Suppressor macrophage treated with lipopolysaccharide for 4 hours (primary cell): Measurements from ENCODE around the gene TPO.
"Not testable (repeated sequence)": the region's sequence is repeated elsewhere in the genome, so short reads cannot be mapped to it uniquely, and the experiment has no call there.

Source experiments
- DNase-seq: peaks from one replicate; pipeline ENCODE4 v3.0.0-alpha.2; 2020

TPO gene

GRCh38 chr2:1486670-1487069 is 73.4 kb downstream of the TPO start:
- no peak for DNase-seq

- DNase-seq: no peak
Measured at GRCh38 chr2:1487758-1488157, 74.5 kb downstream of the TPO start.

DNA sequence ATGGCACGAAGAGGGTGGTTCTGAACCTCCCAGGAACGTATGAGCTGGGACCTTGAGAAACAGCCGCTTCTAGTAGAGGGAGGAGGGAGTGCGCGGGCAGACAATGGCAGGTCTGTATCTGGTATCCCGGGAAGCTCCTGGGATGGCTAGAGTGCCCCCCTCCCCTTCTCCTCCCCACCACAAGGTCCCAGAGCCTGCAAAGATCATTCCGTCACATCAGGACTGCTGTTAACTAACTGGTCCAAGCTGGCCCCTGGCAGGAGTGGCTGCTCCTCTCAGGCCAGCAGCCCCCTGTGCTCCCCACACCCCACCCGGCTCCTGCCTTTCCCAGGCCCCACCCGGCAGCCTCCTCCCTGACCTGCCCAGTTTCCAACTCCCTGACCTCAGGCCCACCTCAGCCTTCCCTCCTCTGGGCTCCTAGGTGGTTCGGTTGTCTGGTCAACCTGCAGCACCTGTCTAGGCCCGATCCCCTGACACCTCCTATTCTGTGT is 75.0 kb downstream of the TPO start:
- DNase-seq: no peak

- no peak for DNase-seq
Measured at GRCh38 chr2:1488851-1489250, 75.6 kb downstream of the TPO start.

- no peak for DNase-seq
Measured at GRCh38 chr2:1489486-1489885, 76.2 kb downstream of the TPO start.

DNA sequence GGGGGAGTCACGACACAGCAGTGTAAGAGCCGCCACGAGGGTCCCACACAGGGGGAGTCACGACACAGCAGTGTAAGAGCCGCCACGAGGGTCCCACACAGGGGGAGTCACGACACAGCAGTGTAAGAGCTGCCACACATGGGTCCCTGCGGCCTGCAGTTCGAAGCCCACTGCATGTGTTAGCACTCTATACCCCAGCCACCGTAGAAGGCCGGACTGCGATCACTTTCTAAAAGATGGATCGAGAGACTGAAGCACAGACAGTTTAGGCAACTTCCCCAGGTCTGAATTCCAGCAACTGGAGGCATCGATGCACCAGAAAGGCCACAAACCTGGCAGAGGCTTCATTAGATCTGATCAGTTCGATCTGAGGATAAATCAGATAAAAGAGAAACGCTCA is 77.1 kb downstream of the TPO start:
- not testable (repeated sequence) for DNase-seq

- DNase-seq: no peak
Measured at GRCh38 chr2:1491751-1492150, 78.5 kb downstream of the TPO start.

DNA sequence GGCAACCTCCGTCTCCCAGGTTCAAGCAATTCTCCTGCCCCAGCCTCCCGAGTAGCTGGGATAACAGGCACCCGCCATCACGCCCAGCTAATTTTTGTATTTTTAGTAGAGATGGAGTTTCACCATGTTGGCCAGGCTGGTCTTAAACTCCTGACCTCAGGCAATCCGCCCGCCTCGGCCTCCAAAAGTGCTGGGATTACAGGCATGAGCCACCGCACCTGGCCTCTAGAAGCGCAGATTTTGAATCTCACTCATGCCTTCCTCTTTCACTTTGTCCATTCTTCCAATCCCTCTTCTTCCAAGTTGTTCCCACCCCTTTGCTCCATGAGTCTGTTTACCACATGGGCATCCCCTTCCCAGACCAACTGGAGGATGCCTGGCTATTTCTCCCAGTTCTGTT is 79.0 kb downstream of the TPO start:
- not testable (repeated sequence) for DNase-seq

DNA sequence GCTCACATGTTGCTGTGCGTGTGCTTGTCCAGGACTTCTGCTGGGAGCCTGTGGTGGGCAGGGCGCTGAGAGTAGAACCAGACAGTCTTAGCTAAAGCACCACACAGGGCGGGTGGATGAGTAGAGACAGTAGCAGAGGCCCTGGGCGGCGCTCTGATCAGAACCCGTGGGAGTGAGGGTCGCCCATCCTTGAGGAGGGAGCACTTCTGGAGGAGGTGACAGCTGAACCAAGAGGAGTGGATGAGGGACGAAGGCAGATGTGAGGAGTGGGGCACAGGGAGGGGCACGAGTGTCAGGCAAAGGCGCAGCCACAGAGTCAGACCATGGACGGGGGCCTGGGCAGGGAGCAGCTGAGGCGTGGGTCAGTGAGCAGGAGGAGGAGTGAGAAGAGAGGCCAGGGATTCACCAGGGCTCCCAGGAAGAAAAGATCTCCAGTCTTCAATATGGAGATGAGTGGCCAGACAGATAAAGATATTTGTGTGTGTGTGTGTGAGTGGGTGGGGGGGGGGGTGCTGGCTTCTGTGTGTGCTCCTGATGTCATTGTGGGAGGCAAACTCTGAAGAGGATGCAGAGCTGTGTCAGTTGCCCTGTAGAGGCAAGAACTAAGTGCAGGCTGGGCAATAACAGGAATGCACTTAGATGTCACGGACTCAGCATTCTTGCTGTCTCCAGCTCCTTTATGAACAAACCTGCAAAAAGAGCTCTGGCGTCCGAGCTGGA is 79.6 kb downstream of the TPO start:
- DNase-seq: no peak

- no peak for DNase-seq
Measured at GRCh38 chr2:1493431-1494126, 80.3 kb downstream of the TPO start.

- no peak for DNase-seq
Measured at GRCh38 chr2:1494257-1494656, 81.0 kb downstream of the TPO start.

- DNase-seq: no peak
Measured at GRCh38 chr2:1494906-1495305, 81.6 kb downstream of the TPO start.

DNA sequence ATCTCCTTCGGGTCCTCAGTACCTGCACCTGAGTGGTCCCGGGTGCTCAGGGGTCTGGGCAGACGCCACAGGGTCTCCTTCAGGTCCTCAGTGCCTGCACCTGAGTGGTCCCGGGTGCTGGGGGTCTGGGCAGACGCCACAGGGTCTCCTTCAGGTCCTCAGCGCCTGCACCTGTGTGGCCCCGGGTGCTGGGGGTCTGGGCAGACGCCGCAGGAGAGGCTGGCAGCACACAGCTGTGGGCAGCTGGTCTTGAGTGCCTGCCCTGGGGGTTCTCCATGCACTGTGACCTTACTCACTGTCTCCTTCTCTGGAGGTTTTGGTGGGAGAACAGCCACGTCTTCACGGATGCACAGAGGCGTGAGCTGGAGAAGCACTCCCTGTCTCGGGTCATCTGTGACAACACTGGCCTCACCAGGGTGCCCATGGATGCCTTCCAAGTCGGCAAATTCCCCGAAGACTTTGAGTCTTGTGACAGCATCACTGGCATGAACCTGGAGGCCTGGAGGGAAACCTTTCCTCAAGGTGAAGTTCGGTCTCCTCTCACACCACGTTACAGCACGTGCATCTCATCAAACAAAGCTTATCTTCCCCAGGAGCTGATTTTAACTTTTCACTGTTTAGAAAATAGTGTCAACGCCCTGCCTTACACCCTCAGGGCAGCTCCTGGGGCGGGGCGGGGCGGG is 82.6 kb downstream of the TPO start:
- no peak for DNase-seq

- no peak for DNase-seq
Measured at GRCh38 chr2:1496359-1496821, 83.1 kb downstream of the TPO start.

DNA sequence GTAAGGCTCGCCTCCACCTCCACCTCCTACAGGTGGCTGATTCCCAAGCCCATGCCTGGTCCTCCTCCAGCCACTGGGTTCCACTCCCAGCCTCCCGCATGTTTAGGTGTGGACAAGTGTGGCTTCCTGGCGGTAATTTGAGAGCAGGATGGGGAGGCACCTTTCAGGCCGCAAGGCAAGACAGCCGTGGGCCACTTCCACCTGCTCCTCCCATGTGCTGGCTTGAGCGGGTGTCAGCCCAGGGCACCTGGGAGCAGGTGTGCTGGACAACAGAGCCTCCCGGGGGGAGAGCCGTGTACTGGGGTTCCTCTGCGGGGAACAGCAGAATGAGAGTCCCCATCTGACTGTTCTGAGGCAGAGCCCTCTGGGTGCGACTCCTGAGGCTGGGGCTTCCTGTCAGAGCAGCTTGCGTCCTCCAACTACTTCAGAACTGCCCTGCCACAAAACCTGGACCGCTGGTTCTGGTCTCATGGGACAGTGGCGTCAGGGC is 83.9 kb downstream of the TPO start:
- DNase-seq: no peak

GRCh38 chr2:1498176-1498575 is 84.9 kb downstream of the TPO start:
- DNase-seq: no peak

DNA sequence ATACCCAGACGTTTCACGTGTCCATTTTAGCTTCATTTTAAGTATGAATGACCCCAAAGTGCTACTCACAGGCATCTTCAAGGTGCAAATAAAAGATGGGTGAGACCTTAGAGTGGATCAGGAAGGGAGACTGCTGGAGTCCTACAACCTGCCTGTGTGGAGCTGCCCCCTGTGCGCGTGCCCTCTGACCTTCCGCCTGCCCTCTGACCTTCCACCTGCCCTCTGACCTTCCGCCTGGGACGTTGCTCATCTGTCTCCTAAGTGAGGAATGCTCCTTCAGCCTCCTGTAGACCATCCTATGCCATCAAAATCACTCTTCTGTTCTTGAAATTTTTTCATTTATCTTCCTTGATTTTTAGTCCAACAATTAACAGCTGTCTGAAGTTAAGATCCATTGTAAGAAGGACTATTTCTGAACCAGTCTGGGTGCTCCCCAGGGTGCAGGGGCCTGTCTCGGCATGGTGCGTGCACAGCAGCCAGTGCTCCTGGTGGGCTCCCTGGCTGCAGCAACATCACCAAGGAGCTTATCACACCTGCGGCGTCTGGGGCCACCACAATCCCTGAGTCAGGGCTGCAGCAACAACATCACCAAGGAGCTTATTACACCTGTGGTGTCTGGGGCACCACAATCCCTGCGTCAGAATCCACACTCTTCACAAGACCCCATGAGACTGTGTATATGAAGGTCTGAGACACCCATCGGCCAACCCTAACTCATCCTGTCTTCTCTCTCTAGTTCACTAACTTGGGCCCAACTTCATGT is 86.0 kb downstream of the TPO start:
- no peak for DNase-seq

DNA sequence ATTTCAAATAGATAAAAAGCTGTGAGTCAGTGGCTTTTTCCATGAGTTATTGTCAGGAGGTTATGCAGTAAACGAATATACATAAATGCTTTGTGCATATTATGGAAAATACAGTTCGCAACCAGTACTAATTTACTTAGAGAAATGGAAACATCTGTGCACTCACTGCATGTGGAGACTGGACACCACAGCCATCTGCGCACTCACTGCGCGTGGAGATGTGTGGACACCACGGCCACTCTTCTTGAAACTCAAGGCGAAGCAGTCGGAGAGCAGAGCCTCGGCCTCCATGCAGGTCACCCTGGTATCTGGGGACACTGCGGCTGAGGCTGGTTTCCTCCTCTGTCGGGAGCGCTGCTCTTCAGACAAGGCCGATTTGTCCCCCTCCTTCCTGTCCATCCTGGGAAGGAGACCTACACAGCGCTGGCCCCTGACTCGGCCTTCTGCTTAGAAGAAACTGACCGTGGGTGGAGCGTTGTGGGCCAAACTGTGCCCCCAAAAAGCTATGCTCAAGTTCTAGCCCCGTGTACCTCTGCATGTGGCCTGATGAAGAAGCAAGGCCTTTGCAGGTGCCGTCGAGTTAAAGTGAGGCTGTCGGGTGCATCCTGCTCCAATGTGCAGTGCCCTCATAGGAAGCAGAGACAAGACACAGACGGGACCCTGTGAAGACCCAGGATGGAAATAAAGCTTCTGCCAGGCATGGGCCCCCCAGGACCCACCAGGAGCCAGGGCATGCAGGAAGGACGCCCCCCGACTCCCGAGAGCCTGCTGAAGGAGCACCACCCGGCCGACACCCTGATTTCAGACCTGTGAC is 88.0 kb downstream of the TPO start:
- DNase-seq: no peak

GRCh38 chr2:1501991-1502390 is 88.7 kb downstream of the TPO start:
- DNase-seq: no peak

DNA sequence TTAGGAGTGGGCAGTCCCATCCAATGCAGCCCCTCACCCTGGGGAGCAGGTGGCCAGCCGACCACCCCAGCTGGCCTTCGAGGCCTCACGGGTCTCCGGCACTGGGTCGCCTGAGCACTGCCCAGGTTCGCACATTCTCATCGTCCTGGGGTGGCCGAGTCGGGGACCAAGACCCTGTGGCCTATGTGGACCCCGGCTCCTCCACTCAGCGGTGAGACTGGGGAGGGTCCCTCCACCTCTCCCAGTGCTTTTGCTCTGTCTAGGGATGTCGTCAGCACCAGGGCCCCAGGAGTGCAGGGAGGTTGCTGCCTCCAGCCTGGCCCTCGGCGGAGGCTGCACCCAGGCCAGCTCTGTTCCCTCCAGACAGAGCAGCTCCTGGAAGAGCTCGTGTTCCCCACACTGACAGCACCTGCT is 89.6 kb downstream of the TPO start:
- no peak for DNase-seq

DNA sequence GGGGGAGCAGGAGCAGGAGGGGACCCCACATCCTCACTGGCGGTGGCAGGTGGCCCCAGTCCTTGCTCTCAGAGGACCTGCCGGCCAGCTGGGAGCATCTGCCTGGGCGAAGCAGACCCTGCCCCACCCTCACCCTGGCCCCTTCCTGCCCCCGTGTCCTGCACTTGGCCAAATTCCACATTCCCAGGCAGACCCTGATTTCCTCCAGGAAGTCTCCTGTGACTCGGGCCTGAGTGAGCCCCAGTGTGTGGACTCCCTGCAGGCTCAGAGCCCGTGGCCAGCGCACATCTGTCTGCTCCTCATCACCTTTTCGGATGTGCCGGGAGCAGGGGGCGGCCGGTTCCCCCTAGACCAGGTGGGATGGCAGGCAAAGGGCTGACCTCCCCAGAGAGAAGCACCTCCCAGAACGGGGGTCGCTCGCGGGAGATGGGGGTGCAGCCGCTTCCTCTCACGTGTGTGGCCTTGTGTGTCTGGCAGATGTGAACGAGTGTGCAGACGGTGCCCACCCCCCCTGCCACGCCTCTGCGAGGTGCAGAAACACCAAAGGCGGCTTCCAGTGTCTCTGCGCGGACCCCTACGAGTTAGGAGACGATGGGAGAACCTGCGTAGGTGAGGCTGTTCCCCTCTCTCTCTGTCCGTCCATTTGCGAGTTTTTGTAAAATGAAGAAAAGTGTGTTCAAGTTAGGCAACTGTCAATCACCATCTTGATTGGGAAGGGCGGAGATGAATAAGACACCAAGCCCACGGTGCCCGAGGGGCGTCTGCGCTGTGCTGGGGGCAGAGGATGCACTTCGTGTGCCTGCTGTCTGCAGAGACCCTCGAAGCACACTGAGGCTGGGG is 90.4 kb downstream of the TPO start:
- DNase-seq: no peak
